WTC11 (cell line): ENCODE data around the gene SEPTIN10. TPM values are rescaled to one million over a fixed set of nuclear protein-coding genes. Genes with fewer than 3 reads are reported as not detected.

ENCODE experiments used
- ATAC-seq: fragments of 200-7000 bp; cut with Tn5 transposase; 2 replicates; pipeline ENCODE4 v1.10.0; 2021; ENCODE audit warnings: mild to moderate bottlenecking, moderate library complexity
- CTCF ChIA-PET: fragments of 300-600 bp; sonication (Branson Sonifier 250); formaldehyde crosslinking; loops from one replicate; lab custom pipeline; 2021; ENCODE audit warnings: antibody characterized with exemption; lab: Charles Lee
- POLR2A ChIA-PET: fragments of 350-600 bp; sonication (Branson Sonifier 250); formaldehyde crosslinking; loops from one replicate; lab custom pipeline; 2021; ENCODE audit warnings: antibody characterized with exemption; lab: Charles Lee
- DNase-seq: peaks from one replicate; pipeline ENCODE4 v3.0.0; 2021; ENCODE audit warnings: low spot score
- H3K27ac Mint-ChIP-seq: 2 replicates; pipeline ENCODE4 v1.8.0; 2021; ENCODE audit warnings: mixed read lengths
- H3K27me3 Mint-ChIP-seq: 2 replicates; pipeline ENCODE4 v1.8.0; 2021; ENCODE audit warnings: low read depth, mild to moderate bottlenecking, moderate library complexity, mixed read lengths
- H3K36me3 Mint-ChIP-seq: 2 replicates; pipeline ENCODE4 v1.8.0; 2021; ENCODE audit warnings: mixed read lengths
- H3K4me1 Mint-ChIP-seq: 2 replicates; pipeline ENCODE4 v1.8.0; 2022; ENCODE audit warnings: mixed read lengths
- H3K4me3 Mint-ChIP-seq: 2 replicates; pipeline ENCODE4 v1.8.0; 2021; ENCODE audit warnings: mild to moderate bottlenecking, moderate library complexity, mixed read lengths
- H3K9me3 Mint-ChIP-seq: 2 replicates; pipeline ENCODE4 v1.8.0; 2021; ENCODE audit warnings: mixed read lengths
- CTCF ChIP-seq: fragments of 200-600 bp; IDR thresholded peaks from 2 replicates; pipeline ENCODE4 v1.8.0; 2022; ENCODE audit warnings: antibody characterized with exemption
- ETV6 ChIP-seq: sonication (generic); formaldehyde crosslinking; IDR thresholded peaks from 2 replicates; pipeline ENCODE4 v1.8.1; 2022; ENCODE audit warnings: mild to moderate bottlenecking, missing genetic modification reagents
- FOXJ3 ChIP-seq: sonication (generic); formaldehyde crosslinking; IDR thresholded peaks from 2 replicates; pipeline ENCODE4 v1.9.0; 2021; ENCODE audit warnings: missing genetic modification reagents, mild to moderate bottlenecking, borderline replicate concordance
- GABPB1 ChIP-seq: sonication (generic); formaldehyde crosslinking; IDR thresholded peaks from 2 replicates; pipeline ENCODE4 v1.8.1; 2023; ENCODE audit warnings: mild to moderate bottlenecking, missing genetic modification reagents
- GTF2I ChIP-seq: fragments of 250-450 bp; sonication (Bioruptor Pico); conservative IDR thresholded peaks from 2 replicates; pipeline ENCODE4 v1.4.0; 2021; ENCODE audit warnings: mild to moderate bottlenecking
- KAT7 ChIP-seq: sonication (generic); formaldehyde crosslinking; IDR thresholded peaks from 2 replicates; pipeline ENCODE4 v1.8.1; 2023; ENCODE audit warnings: missing genetic modification reagents, mild to moderate bottlenecking, borderline replicate concordance
- NFE2L1 ChIP-seq: sonication (generic); formaldehyde crosslinking; IDR thresholded peaks from 2 replicates; pipeline ENCODE4 v1.8.1; 2023; ENCODE audit warnings: missing genetic modification reagents
- NFYB ChIP-seq: sonication (generic); formaldehyde crosslinking; conservative IDR thresholded peaks from 2 replicates; pipeline ENCODE4 v1.8.0; 2022; ENCODE audit warnings: low read depth, missing genetic modification reagents
- ZNF121 ChIP-seq: sonication (generic); formaldehyde crosslinking; IDR thresholded peaks from 2 replicates; pipeline ENCODE4 v1.8.0; 2023; ENCODE audit warnings: missing genetic modification reagents
- ZNF416 ChIP-seq: fragments of 250-450 bp; sonication (Bioruptor Pico); IDR thresholded peaks from 2 replicates; pipeline ENCODE4 v1.9.0; 2021; ENCODE audit warnings: mild to moderate bottlenecking, inconsistent platforms
- ZSCAN18 ChIP-seq: fragments of 250-450 bp; sonication (Bioruptor Pico); IDR thresholded peaks from 2 replicates; pipeline ENCODE4 v2.1.2; 2022; ENCODE audit warnings: mild to moderate bottlenecking, moderate library complexity
- total RNA-seq: library from RNA; stranded (reverse); gene quantifications from 3 replicates; pipeline ENCODE4 v1.2.3, GENCODE V29; 2021
- TF ChIP-seq, protein P1 (sequence below): sonication (generic); formaldehyde crosslinking; IDR thresholded peaks from 2 replicates; pipeline ENCODE4 v1.8.1; 2022; ENCODE audit warnings: mild to moderate bottlenecking, moderate library complexity, missing genetic modification reagents

SEPTIN10 gene
- total RNA-seq, 1 experiment from 2014 or later = 86.8 TPM

DNA sequence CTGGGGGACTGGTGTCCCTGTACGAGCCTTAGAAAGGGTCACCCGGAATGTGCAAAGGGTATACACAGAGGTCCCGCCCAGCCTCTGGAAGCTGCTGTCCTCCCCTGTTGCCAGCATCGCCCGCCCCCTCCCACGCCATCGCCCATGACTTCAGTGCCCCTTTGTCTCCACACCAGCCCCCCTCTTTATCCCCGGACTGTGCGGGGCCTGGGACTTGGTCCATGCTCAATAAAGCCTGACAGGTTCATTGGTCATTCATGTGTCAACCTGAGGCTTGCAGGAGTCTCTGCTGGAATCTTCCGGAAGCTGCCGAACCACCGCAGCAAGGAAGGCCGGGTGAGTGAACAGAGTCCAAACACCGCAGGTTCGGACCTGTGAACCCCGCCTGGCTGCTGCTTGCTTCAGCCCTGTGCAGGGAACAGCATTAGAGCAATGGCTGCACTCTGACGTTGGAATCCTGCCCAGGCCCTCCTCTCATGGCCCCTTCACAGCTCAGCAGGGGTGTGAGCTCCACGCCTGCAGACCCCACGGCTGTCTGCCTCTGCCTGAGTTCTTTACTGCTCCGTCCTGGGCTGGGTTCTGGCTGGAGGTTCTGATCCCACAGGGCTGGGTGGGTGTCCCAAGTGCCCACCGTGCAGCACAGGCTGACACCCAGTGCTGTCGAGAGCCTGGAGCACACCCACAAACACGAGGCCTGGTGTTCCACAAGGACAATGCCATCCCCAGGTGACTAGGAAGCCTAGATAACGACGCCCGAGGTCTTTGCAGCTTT lies 96.5 kb downstream of the SEPTIN10 start (continued):
- TF ChIP-seq ZNF416 = no peak

DNA sequence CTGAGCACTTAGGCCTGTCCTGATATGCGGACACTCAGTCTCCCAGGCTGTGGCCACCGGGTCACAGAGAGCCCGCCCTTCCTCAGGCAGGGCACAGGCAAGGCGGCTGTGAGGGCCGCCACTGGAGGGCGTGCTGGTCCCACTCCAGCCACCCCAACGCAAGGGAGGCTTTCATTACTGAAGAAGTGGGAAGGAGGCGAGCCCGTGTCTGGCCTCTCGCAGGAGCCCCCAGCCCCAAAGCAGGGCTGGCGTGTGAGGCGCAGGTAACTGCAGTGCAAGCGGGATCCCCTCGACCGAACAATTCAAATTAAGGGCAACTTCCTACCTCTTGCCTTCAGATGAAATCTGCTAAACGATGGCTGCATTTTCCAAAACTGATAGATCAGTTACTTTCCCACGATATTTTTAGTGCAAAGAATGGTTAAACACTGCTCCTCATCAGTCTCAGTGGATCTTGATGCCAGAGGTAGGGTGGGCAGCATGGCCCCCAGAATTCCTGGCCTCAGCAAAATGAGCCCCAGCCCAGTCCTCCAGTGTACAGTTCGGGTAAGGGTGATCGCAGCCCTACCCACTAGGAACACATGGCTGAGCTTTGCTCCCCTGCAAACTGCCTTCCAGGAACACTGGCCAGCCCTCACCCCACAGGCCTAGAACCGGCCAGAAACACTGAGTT lies 97.2 kb downstream of the SEPTIN10 start:
- Mint-ChIP-seq H3K9me3 (no peaks in the 10 kb centered on the region), H3K27ac (no peak overlapping the region), H3K4me3 (no peak overlapping the region), H3K36me3 (no peaks in the 10 kb centered on the region), H3K27me3 (no peaks in the 10 kb centered on the region), H3K4me1 (peaks cover 3% of the 10 kb centered on the region; the same call in 1 of the 2 replicates)
- TF ChIP-seq CTCF (peak; percentile 45), KAT7 (CRISPR knock-in tag) (no peak), ETV6 (CRISPR knock-in tag) (0 out of 2 replicates have a peak, but pooled peaks have one; percentile 28), GABPB1 (CRISPR knock-in tag) (0 out of 2 replicates have a peak, but pooled peaks have one; percentile 41), ZNF121 (peak; percentile 39; the same call in 1 of the 2 replicates)
- CTCF ChIA-PET = interaction anchor here (0.6 to 2.5 kb wide), 5 partner anchors 30 to 389 kb away, joined by 3 to 14 read pairs (median 4); no protein-coding TSS in a partner anchor
- DNase-seq (peak; percentile 87), ATAC-seq (peak; percentile 97)
- POLR2A ChIA-PET = no interaction called here

GRCh38 chr2:109514857-109515256 lies 98.9 kb downstream of the SEPTIN10 start:
- H3K27ac Mint-ChIP-seq = no peak overlapping the region
- H3K4me3 Mint-ChIP-seq = no peak overlapping the region

DNA sequence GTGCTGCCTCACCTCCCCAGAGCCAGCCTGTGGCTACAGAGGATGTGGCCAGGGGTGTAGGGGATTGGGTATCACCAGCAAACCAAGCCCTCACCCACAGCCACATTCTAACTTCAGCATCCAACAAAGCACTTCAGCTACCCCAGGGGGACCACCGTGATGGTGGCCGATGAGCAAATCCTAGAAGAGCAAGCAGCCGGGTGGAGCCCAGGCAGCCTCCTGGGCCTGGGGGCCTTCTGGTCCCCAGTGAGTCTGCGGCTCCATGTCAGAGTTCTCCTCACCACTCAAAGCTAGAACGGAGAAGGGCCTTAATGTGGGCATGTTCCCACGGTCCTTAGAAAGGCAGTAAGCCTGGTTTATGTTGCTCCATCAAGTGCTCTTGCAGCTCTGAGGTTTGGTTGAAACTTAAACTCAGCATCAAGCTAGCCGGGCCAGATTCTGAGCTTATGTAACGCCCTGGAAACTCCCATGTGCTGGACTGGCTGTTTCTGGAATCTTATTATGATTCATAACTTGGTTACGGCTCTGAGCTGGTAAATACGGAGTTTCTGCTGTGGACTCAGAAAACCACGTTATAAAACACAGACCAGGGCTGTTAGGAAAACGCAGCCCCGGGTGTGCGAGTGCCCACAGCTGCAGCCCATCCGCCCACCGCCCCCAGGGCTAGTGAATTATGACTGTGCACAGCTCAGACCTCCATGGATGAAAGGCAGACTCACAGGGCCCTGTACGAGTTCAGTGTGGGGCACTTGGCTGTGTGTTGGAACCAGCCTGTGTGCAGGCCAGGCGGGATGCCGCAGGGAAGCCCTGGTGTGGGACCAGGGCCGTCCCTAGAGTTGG lies 99.8 kb downstream of the SEPTIN10 start:
- ATAC-seq (no peak), DNase-seq (no peak)
- ChIA-PET POLR2A (no interaction called here), CTCF (interaction anchor here (0.6 kb wide), 1 partner anchor 205 kb away, joined by 3 read pairs; no protein-coding TSS in a partner anchor)
- H3K27me3 Mint-ChIP-seq = no peaks in the 10 kb centered on the region
- no peak overlapping the region for H3K27ac Mint-ChIP-seq
- no peaks in the 10 kb centered on the region; the same call in 1 of the 2 replicates for H3K9me3 Mint-ChIP-seq
- no peak for TF ChIP-seq ZSCAN18 (CRISPR knock-in tag)
- no peak for TF ChIP-seq FOXJ3 (CRISPR knock-in tag)
- H3K4me3 Mint-ChIP-seq = no peak overlapping the region
- H3K36me3 Mint-ChIP-seq = no peaks in the 10 kb centered on the region
- peaks cover 3% of the 10 kb centered on the region; the same call in 1 of the 2 replicates for H3K4me1 Mint-ChIP-seq

More at GRCh38 chr2:109514857-109515256, 98.9 kb downstream of the SEPTIN10 start:
- Mint-ChIP-seq H3K36me3 (no peaks in the 10 kb centered on the region), H3K9me3 (no peaks in the 10 kb centered on the region), H3K27me3 (no peaks in the 10 kb centered on the region), H3K4me1 (peaks cover 3% of the 10 kb centered on the region; the same call in 1 of the 2 replicates)
- no peak for TF ChIP-seq NFE2L1 (CRISPR knock-in tag)
- TF ChIP-seq GTF2I (CRISPR knock-in tag) = no peak
- TF ChIP-seq NFYB (CRISPR knock-in tag) = no peak
- TF ChIP-seq KAT7 (CRISPR knock-in tag) = no peak
- TF ChIP-seq, protein P1, sequence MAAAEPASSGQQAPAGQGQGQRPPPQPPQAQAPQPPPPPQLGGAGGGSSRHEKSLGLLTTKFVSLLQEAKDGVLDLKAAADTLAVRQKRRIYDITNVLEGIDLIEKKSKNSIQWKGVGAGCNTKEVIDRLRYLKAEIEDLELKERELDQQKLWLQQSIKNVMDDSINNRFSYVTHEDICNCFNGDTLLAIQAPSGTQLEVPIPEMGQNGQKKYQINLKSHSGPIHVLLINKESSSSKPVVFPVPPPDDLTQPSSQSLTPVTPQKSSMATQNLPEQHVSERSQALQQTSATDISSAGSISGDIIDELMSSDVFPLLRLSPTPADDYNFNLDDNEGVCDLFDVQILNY = no peak
- no peak for TF ChIP-seq ZSCAN18 (CRISPR knock-in tag)
- POLR2A ChIA-PET = no interaction called here
- CTCF ChIA-PET = no interaction called here
- DNase-seq = no peak
- no peak for ATAC-seq
